Measurements from ENCODE around the gene LRRC55. TPM values are rescaled to one million over a fixed set of nuclear protein-coding genes. Genes with fewer than 3 reads are reported as not detected.

Gene LRRC55
- total RNA-seq, 1 donor from 2014 or later: 0.12 TPM

DNA sequence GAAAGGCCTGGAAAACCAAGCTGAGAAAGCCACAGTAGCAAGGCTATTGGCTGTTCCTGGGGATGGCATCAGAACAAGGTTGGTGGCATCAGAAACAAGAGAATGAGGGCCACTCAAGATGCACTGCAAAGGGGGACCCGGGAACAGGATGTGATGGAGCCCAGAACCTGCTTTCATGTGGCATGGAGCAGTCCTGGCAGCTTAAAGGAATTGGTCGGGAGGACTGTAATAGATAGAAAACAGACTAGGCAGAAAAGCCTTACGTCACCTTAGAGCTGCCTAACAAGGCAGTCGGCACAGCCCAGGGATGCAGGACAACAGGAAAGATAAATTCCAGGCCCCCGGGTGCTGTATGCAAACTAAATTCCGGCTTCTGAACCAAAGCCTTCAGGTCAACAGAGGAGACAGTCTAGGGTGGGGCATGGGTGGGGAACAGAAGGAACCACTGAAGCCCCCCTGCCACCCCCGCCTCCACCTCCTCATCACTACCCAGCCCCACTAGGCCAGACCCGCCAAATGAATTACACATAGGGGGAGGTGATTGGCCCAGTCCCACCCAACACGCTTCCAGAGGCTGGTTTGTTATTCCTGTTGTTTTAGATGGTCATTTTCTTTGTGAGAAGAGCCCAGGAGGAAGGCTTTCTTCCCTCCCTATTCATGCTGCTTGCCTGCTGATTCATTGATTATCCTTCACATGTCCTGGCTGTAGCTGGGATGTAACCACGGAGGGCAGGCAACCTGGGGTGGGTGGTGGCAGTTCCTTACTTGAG is 25.7 kb upstream of the LRRC55 start:
- no peak for DNase-seq (ENCODE audit: low spot score, unreplicated experiment)
- Mint-ChIP-seq H3K27me3 (no peaks in the 10 kb centered on the region), H3K4me3 (ENCODE audit: low read depth) (no peak overlapping the region), H3K9me3 (ENCODE audit: low read depth) (no peaks in the 10 kb centered on the region), H3K27ac (no peak overlapping the region), H3K36me3 (ENCODE audit: insufficient read depth) (no peaks in the 10 kb centered on the region), H3K4me1 (ENCODE audit: low read depth) (peaks cover under 1% of the 10 kb centered on the region)
- no peak for TF ChIP-seq CTCF (IDR thresholded peaks at IDR 0.05; ENCODE audit: unreplicated experiment)

DNA sequence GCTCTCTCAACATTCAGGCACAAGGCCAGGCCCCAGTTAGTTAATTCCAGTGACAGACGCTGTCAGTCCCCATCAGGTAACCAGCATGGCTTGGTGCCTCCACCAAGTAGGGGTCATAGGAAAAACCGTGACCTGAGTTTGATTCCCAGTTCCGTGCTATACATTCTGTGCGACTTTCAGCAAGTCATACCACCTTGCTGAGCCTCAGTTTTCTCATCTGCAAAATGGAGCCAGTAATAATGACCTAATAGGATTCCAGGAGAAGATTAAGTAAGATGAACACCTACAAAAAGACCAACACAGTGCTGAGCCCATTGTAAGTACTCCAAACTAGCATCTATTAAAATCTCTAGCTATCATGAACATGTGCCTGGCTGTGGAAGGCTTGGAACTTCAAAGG is 24.8 kb upstream of the LRRC55 start:
- Mint-ChIP-seq H3K9me3 (ENCODE audit: low read depth) (no peaks in the 10 kb centered on the region), H3K4me1 (ENCODE audit: low read depth) (peaks cover 4% of the 10 kb centered on the region), H3K27me3 (no peaks in the 10 kb centered on the region), H3K4me3 (ENCODE audit: low read depth) (no peak overlapping the region), H3K27ac (no peak overlapping the region), H3K36me3 (ENCODE audit: insufficient read depth) (no peaks in the 10 kb centered on the region)
- DNase-seq (ENCODE audit: low spot score, unreplicated experiment): no peak
- no peak for TF ChIP-seq CTCF (IDR thresholded peaks at IDR 0.05; ENCODE audit: unreplicated experiment)

- peaks cover 5% of the 10 kb centered on the region for H3K4me1 Mint-ChIP-seq (ENCODE audit: low read depth)
- H3K36me3 Mint-ChIP-seq (ENCODE audit: insufficient read depth): no peaks in the 10 kb centered on the region
- H3K27me3 Mint-ChIP-seq: no peaks in the 10 kb centered on the region
- no peaks in the 10 kb centered on the region for H3K9me3 Mint-ChIP-seq (ENCODE audit: low read depth)
- no peak for TF ChIP-seq CTCF (IDR thresholded peaks at IDR 0.05; ENCODE audit: unreplicated experiment)
- no peak for DNase-seq (ENCODE audit: low spot score, unreplicated experiment)
- no peak overlapping the region for H3K4me3 Mint-ChIP-seq (ENCODE audit: low read depth)
- H3K27ac Mint-ChIP-seq: no peak overlapping the region
Observed at GRCh38 chr11:57157624-57158023, 24.1 kb upstream of the LRRC55 start.

GRCh38 chr11:57158180-57158579 is 23.6 kb upstream of the LRRC55 start:
- Mint-ChIP-seq H3K9me3 (ENCODE audit: low read depth) (no peaks in the 10 kb centered on the region), H3K27me3 (no peaks in the 10 kb centered on the region), H3K4me3 (ENCODE audit: low read depth) (no peak overlapping the region), H3K36me3 (ENCODE audit: insufficient read depth) (no peaks in the 10 kb centered on the region), H3K27ac (no peak overlapping the region), H3K4me1 (ENCODE audit: low read depth) (peaks cover 5% of the 10 kb centered on the region)
- no peak for DNase-seq (ENCODE audit: low spot score, unreplicated experiment)
- TF ChIP-seq CTCF (IDR thresholded peaks at IDR 0.05; ENCODE audit: unreplicated experiment): no peak

GRCh38 chr11:57158599-57158998 is 23.2 kb upstream of the LRRC55 start:
- H3K36me3 Mint-ChIP-seq (ENCODE audit: insufficient read depth): no peaks in the 10 kb centered on the region
- H3K9me3 Mint-ChIP-seq (ENCODE audit: low read depth): no peaks in the 10 kb centered on the region
- no peak overlapping the region for H3K27ac Mint-ChIP-seq
- TF ChIP-seq CTCF (IDR thresholded peaks at IDR 0.05; ENCODE audit: unreplicated experiment): no peak
- no peaks in the 10 kb centered on the region for H3K27me3 Mint-ChIP-seq
- peaks cover 5% of the 10 kb centered on the region for H3K4me1 Mint-ChIP-seq (ENCODE audit: low read depth)
- no peak overlapping the region for H3K4me3 Mint-ChIP-seq (ENCODE audit: low read depth)
- DNase-seq (ENCODE audit: low spot score, unreplicated experiment): no peak

All from progenitor cell of endocrine pancreas (in vitro differentiated cells).